HG02852 (cell line): ENCODE measurements around the gene AKAP13.

Experiments used
- ATAC-seq: cut with Tn5 transposase; IDR thresholded peaks from one replicate; pipeline ENCODE4 v1.9.1; 2021; ENCODE audit warnings: mild to moderate bottlenecking, moderate library complexity; ENCODE audit not compliant: unreplicated experiment

AKAP13 gene

DNA sequence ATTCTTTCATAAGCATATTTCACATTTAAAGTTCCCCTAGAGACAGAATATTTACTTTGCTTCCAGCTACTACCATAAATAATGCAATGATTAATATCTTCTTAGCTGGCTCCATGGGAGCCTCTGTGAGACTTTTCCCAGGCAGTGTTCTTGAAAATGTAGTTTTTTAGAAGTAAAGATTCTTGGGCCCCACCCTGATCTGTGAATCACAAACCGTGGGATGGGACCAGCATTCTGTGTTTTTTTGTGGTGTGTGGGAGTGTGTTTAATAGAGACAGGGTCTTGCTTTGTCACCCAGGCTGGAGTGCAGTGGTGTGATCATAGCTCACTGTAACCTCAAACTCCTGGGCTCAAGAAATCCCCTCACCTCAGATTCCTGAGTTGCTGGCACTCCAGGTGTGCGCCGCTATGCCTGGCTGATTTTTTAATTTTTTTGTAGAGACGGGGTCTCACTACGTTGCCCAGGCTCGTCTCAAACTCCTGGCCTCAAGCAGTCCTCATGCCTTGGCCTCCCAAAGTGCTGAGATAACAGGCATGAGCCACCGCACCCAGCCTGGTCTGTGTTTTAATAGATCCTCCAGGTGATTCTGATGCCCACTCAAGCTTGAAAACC, 331.3 kb downstream of the AKAP13 start:
- no peak for ATAC-seq

DNA sequence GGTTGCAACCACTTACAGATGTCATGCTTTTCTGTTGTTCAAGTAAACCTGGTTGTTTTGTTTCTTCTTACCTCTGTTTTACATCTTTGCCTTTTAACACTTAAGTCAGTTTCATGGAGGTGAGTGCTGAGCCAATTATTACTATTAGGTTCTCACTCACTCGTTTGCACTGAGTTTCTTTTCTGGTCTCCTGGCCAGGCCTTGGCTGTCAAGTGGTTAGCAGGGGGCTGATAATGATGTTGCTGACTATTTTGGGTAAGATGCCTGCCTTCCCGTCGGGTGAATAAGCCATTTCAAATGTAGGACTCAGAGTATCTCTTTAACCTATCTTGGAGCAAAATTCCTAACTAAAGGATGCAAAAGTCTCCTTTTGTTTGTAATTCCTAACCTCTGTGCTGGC, 335.9 kb downstream of the AKAP13 start:
- ATAC-seq: no peak

DNA sequence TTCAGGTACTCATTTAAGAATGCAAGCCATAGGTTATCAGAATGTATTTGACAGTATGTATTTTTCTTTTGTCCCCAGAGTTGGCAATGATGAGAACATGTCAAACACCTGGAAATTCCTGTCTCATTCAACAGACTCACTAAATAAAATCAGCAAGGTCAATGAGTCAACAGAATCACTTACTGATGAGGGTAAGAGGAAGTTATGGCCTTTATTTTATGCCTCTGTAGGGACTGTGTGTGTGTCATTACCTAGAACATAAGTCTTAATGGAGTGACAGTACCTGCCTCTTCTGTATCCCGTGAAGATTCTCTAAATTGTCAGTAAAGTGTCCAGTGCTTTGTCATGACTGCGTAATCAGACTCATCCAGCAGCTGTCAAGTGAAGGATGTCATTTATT, 336.8 kb downstream of the AKAP13 start:
- no peak for ATAC-seq

DNA sequence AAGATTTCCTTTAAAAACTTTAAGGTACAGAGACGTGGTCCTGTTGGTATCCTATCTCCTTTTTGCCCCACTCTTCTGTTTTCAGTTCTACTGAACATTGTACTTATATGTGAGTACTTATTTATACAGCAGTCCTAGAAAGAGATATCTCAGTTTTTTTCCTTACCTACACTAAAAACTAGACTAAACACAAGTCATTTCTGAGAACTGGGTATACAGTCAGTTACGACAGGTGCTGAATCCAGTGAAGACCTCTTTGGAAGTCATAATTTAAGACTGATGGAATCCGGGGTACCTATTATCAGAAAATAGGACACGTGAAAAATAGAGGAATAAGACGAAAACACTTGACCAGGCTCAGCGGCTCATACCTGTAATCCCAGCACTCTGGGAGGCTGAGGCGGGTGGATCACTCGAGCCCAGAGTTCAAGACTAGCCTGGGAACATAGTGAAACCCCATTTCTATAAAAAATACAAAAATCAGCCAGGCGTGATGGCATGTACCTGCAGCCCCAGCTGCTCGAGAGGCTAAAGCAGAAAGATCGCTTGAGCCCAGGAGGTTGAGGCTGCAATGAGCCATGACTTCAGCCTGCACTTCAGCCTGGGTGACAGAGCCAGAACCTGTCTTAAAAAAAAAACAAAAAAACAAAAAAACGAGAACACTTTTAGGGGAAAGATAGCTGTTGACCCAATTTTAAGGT, 338.0 kb downstream of the AKAP13 start:
- ATAC-seq: peak; percentile 67

DNA sequence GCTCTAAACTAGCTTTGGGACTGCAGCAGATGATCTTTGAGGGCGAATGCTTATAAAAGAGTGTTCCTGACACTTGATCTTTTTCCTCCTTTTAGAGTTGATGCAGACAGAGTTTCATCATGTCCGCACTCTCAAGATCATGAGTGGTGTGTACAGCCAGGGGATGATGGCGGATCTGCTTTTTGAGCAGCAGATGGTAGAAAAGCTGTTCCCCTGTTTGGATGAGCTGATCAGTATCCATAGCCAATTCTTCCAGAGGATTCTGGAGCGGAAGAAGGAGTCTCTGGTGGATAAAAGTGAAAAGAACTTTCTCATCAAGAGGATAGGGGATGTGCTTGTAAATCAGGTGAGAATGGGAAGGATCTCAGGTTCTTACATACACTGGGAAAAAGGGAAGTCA, 338.6 kb downstream of the AKAP13 start:
- no peak for ATAC-seq

DNA sequence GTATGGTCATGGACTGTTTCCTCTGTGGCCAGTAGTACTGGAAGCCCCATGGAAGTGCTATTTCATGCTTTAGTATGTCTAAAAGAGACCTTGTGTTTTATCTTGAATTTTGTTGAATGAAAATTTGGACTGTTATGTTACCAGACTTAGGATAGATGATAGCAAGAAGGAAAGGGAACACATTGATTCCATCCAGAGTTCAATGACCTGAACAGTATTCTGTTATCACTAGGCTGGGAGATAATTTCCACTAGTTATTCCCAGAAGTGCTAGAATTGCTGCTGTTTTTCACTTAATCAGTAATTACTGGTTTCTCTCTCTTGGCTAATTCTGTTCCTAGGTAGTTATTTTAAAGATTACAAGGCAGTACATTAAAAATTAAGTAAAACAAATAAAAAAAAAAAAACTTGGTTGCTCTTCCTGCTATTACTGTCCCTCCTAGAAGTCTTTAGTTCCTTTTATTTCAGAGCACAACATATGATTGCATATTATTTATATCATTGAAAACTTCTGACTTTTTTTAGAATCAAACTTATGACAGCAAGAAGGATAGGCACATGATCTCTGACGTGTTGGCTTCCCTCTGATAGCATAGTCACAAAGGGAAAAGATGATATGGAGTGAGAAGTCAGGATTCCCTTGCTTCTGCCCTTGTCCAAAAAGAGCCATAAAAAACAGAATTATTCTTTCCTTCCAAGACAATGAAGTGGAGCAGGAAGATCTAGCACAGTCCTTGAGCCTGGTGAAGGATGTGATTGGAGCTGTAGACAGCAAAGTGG, 342.2 kb downstream of the AKAP13 start:
- ATAC-seq: no peak

DNA sequence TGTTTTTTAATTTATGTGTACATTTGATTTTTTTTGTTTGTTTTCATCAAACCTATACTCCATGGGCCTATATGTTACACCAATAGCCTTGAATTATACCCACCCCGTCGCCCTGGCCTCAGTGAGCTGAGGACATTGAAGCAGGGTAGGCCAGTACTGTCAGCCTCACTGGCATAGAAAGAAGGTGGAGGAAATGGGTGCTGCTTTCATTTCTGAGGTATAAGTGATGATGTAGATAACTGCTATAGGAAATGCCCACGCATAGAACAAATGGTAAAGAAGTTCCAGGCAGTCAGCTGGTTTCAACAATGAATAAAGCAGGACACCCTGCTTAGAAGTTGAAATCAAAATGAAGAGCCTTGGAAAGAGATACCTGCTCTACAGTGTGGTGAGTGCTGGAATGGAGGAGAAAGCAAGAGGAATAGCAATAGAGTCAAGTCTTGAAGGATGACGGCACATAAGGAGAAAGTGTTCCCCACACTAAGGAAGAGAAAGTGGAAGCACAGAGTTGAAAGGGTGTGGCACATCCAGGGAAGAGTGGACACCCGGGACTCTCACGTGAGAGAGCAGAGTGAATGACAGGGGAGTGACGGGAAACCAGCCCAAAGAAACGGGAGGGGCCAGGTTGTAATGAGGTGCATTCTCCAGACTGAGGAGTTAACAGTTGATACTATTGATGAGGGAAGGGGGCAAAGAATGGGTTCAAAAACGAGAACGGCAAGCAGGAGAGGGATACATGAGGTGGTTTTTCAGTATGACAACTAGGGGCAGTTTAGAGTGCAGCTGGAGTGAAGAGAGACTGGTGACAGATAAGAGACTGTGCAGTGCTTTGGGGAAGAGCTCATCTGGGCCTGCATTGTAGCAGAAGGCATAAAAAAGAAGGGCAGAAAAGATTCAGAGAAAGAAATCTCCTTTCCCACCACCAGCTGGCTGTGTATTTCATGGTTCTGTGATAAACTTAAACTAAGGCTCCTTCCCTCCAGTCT, 343.9 kb downstream of the AKAP13 start:
- no peak for ATAC-seq

DNA sequence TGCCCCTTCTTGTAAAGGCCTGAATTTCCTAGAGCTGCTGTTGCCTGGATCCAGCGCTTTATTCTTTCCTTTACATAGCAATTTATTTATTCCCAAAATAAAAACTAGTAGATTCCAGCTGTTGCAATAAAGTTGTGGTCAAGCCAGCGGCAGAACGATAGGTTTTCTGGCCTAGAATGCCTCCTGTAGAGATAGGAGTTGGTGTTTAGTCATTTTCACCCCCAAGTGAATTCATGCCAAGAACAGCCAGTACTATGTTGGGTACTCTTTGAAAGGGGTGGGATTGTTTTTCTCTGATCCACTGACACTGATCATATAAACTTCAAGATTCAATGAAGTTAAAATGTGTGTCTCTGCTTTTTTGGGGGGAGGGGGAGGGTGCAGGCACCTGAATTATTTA, 344.6 kb downstream of the AKAP13 start:
- no peak for ATAC-seq

DNA sequence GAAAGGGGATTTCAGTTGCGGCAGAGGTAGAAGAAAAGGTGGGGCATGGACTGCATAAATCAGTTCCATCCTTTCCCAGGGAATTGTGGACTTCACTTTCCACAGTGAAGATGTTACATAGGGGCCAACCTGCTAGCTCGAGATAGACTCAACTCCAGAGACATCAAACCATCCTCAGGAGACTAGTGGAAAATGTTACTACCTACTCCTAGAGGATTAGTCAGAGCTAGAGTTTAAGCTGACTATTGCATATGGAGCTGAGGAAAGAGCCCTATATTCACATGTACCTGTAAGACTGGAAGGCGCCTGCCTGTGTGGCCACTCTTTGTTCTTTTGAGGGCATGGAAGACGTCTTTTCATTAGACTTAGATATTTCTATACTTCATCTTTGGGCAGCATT, 345.2 kb downstream of the AKAP13 start:
- no peak for ATAC-seq

DNA sequence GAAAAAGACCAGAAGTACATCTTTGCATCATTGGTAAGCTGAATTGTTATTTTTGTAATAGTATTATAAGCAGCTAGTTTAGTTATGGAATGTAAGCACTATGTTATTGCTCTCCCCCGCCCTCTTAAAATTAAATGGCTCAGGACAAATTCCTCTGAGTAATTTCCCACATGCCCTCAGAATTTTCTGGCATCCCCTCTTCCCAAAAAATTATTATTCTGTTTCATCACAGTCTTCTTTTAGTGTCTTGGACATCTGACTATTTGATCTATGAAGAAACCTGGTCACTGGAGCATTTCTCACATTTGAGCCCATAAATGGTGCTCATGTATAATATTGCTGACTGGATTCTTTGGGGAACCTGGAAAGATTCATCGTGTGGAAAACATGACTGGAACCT, 346.1 kb downstream of the AKAP13 start:
- no peak for ATAC-seq

DNA sequence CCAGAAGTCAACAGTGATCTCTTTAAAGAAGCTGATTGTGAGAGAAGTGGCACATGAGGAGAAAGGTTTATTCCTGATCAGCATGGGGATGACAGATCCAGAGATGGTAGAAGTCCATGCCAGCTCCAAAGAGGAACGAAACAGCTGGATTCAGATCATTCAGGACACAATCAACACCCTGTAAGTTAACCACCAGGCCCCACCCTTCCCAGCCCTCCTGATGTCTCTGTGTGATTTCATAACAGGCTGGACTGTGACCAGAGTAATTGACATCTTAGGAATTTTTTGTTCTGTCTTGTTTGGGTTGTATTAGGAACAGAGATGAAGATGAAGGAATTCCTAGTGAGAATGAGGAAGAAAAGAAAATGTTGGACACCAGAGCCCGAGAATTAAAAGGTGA, 346.7 kb downstream of the AKAP13 start:
- ATAC-seq: no peak

DNA sequence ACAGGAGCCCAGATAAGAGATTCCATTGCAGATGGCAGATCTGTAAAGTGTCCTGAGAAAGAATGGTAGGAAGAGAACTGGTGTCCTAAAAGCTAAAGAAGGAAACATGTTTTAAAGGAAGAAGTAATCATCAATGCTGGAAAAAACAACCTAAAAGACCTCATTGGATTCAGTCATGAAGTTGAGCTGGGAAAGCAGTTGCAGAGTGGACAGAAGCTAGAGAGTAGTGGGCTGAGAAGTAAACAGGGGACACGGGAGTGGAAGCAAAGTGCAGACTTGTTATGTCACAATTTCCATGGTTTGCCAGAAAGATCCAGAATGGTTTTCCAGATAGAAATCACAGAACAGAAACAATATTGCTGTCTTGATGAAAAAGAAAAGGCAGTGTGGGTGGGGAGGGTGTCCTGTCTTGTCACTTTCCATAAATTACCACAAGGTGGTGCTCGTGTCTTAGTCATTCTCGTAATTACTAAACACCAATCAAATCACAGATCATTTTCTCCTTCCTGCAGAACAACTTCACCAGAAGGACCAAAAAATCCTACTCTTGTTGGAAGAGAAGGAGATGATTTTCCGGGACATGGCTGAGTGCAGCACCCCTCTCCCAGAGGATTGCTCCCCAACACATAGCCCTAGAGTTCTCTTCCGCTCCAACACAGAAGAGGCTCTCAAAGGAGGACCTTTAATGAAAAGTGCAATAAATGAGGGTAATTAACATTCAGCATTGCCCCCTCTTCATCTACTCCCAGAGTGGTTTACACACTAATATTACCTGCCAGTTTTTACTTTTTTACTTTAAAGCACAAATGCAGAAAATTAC, 349.8 kb downstream of the AKAP13 start:
- ATAC-seq: peak; percentile 74

DNA sequence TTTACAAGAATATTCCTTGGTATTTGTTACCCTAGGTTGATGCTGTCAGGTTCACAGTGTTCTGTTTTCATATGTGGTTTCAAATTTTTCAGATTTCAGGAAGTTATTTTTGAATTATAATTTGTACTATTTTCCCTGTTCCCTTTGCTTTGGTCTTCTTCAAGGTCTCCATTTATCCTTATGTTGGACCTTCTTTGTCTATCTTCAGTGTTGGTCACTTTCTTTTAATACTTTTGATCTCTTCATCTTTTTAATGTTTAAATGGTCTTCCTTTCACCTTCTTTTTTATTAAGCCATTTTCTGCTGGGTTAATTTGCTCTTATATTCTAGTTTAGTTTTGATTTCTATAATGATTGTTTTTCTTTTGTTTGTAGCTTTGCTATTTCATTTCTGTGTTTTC, 353.0 kb downstream of the AKAP13 start:
- ATAC-seq: no peak

DNA sequence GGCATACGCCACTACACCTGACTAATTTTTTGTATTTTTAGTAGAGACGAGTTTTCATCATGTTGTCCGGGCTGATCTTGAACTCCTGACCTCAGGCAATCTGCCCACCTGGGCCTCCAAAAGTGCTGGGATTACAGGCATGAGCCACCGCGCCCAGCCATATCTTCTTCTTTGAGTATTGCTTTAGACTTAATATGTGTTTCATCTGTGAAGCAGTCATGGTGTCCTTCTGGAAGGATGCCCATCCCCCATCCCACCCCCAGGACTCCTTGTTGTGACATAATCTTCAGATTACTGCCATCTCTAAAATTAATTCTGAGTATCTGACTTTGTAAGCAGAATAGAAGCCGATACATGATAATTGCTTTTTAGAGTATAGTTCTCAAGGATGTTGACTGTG, 356.7 kb downstream of the AKAP13 start:
- no peak for ATAC-seq

DNA sequence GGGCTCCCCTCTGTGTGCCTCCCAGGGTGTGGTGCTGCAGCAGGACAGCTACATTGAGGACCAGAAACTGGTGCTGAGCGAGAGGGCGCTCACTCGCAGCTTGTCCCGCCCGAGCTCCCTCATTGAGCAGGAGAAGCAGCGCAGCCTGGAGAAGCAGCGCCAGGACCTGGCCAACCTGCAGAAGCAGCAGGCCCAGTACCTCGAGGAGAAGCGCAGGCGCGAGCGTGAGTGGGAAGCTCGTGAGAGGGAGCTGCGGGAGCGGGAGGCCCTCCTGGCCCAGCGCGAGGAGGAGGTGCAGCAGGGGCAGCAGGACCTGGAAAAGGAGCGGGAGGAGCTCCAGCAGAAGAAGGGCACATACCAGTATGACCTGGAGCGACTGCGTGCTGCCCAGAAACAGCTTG, 360.6 kb downstream of the AKAP13 start:
- ATAC-seq: no peak

DNA sequence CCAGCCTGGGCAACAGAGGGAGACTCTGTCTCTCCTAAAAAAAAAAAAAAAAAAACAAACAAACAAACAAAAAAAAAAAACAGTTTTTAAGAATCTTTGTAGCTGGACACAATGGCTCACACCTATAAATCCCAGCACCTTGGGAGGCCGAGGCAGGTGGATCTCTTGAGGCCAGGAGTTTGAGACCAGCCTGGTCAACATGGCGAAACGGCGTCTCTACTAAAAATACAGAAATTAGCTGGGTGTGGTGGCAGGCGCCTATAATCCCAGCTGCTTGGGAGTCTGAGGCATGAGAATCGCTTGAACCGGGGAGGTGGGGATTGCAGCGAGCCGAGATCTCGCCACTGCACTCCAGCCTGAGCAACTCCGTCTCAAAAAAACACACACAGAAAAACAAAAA, 361.3 kb downstream of the AKAP13 start:
- no peak for ATAC-seq

DNA sequence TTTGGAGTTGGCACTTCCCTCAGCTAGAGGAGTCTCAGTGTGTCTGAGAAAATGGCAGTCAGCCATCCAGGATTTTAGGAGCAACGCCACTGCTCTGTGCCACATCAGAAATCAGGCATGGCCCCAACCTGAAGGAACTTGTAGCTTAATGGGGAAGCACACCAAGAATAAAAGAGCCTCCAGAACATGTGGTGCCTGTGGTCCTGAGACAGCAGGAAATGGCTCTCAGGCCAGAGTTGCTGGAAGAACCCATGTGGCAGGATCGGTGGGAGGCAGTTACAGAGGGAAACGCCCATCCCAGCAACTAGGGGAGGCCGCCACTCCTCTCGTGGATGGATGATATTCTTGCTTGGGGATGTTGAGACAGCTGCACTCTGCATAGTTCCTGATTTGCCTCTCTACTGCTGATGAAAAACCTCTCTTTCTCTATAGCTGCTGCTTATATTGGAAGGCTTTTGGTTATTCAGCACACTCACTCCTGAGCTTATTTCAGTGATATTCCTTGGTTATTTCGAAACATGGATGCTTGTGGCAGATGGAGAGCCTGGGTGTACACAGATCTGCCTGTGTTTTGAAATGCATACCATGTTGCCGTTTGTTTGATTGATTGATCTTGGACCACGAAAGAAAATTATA, 361.9 kb downstream of the AKAP13 start:
- ATAC-seq: no peak

DNA sequence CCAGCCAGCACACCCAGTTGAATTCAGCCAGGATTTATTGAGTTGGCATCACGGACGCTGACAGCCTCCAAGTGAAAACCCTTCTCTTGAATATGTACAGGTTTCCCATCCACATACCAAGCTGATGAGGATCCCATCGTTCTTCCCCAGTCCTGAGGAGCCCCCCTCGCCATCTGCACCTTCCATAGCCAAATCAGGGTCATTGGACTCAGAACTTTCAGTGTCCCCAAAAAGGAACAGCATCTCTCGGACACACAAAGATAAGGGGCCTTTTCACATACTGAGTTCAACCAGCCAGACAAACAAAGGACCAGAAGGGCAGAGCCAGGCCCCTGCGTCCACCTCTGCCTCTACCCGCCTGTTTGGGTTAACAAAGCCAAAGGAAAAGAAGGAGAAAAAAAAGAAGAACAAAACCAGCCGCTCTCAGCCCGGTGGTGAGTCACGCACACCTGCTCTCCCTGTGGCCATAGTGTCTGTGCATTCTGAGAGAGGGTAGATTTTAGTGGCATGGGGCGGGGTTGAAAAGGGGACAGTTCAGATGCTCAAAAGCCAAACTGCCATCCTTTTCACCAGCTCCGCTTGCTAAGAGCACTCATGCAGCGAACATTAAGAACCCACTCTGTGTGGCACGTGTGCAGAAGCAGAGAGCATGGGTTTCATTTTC, 363.1 kb downstream of the AKAP13 start:
- ATAC-seq: no peak

DNA sequence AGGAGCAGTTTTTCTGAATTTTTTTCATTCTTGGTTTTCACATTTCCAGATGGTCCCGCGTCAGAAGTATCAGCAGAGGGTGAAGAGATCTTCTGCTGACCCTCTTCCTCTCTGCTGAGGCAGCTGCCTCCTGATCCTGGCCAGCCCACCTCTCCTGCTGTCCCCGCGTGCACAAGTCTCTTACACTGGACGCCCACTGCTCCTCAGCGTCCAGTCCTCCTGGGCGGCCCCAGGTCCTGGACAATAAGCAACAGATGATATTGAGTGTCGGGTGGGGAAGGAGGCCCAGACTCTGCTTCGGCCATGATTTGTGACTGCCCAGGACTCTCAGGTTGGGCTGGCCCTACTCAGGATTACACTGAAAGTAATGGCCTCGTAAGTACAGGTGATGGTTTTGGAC, 364.2 kb downstream of the AKAP13 start:
- no peak for ATAC-seq
